Mesendoderm (in vitro differentiated cells): Measurements from ENCODE around the gene IRF5.

Source experiments
- DNase-seq: peaks from one replicate; pipeline ENCODE4 v3.0.0; 2013
- H2AK5ac ChIP-seq: 2 replicates; pipeline ENCODE4 v1.6.1; 2013; ENCODE audit warnings: low read length, inconsistent platforms
- H2BK120ac ChIP-seq: 2 replicates; pipeline ENCODE4 v1.6.1; 2013; ENCODE audit warnings: low read depth, mild to moderate bottlenecking, low read length, moderate library complexity, mixed read lengths
- H2BK15ac ChIP-seq: replicated peaks from 2 replicates; pipeline ENCODE4 v1.6.1; 2013; ENCODE audit warnings: low read depth, mild to moderate bottlenecking, moderate library complexity
- H2BK5ac ChIP-seq: 2 replicates; pipeline ENCODE4 v1.6.1; 2013; ENCODE audit warnings: low read length, inconsistent platforms
- H3K18ac ChIP-seq: 2 replicates; pipeline ENCODE4 v1.6.1; 2013; ENCODE audit warnings: mild to moderate bottlenecking, low read length, mixed read lengths
- H3K23ac ChIP-seq: one replicate; pipeline ENCODE4 v1.6.1; 2013; ENCODE audit warnings: low read length
- H3K27ac ChIP-seq: 2 replicates; pipeline ENCODE4 v1.5.1; 2013; ENCODE audit warnings: low read depth, mild to moderate bottlenecking, inconsistent platforms, low read length, moderate library complexity
- H3K27me3 ChIP-seq: 2 replicates; pipeline ENCODE4 v1.6.1; 2013; ENCODE audit warnings: low read length, control low read depth, mild to moderate bottlenecking, inconsistent platforms; ENCODE audit not compliant: insufficient read depth, poor library complexity
- H3K36me3 ChIP-seq: 2 replicates; pipeline ENCODE4 v1.6.1; 2013; ENCODE audit warnings: low read length, inconsistent platforms; ENCODE audit not compliant: control insufficient read depth, insufficient read depth
- H3K4ac ChIP-seq: one replicate; pipeline ENCODE4 v1.6.1; 2013; ENCODE audit warnings: low read depth, mild to moderate bottlenecking, low read length, moderate library complexity
- H3K4me1 ChIP-seq: 2 replicates; pipeline ENCODE4 v1.6.1; 2013; ENCODE audit warnings: low read depth, low read length, inconsistent platforms; ENCODE audit not compliant: control insufficient read depth
- H3K4me2 ChIP-seq: 2 replicates; pipeline ENCODE4 v1.6.1; 2013; ENCODE audit warnings: low read length
- H3K4me3 ChIP-seq: 2 replicates; pipeline ENCODE4 v1.5.1; 2013; ENCODE audit warnings: mild to moderate bottlenecking, low read length
- H3K56ac ChIP-seq: one replicate; pipeline ENCODE4 v1.6.1; 2013; ENCODE audit warnings: low read length
- H3K79me1 ChIP-seq: 2 replicates; pipeline ENCODE4 v1.6.1; 2013; ENCODE audit warnings: low read length, inconsistent platforms
- H3K79me2 ChIP-seq: 2 replicates; pipeline ENCODE4 v1.6.1; 2013; ENCODE audit warnings: mild to moderate bottlenecking, low read length; ENCODE audit not compliant: control insufficient read depth, insufficient read depth
- H3K9ac ChIP-seq: 2 replicates; pipeline ENCODE4 v1.6.1; 2013; ENCODE audit warnings: low read length, inconsistent platforms
- H4K5ac ChIP-seq: one replicate; pipeline ENCODE4 v1.6.1; 2013; ENCODE audit warnings: low read length
- H4K8ac ChIP-seq: one replicate; pipeline ENCODE4 v1.6.1; 2013; ENCODE audit warnings: low read depth, mild to moderate bottlenecking, control low read depth, low read length, moderate library complexity
- WGBS: extraction: QIAGEN DNeasy Blood & Tissue Kit; methylation state at CpG from one replicate; pipeline ENCODE4 v1.1.7; 2013; ENCODE audit warnings: low lambda C conversion rate, missing lambda C conversion rate; ENCODE audit not compliant: insufficient coverage; ENCODE audit errors: extremely low coverage; 5-methylcytosine and 5-hydroxymethylcytosine counted together

Gene IRF5

GRCh38 chr7:128904381-128905197 is 33.1 kb upstream of the IRF5 start:
- no peak overlapping the region for H2BK5ac ChIP-seq
- peak; percentile 69 for DNase-seq
- H3K36me3 ChIP-seq, result no peaks in the 10 kb centered on the region
- no peaks in the 10 kb centered on the region for H3K79me2 ChIP-seq
- no peak overlapping the region for H2BK120ac ChIP-seq
- no peak overlapping the region for H3K27ac ChIP-seq
- H3K27me3 ChIP-seq, result no peaks in the 10 kb centered on the region
- no peak overlapping the region for H3K4me2 ChIP-seq
- H4K5ac ChIP-seq, result no peak overlapping the region
- H4K8ac ChIP-seq, result no peak overlapping the region
- no peak overlapping the region for H2AK5ac ChIP-seq
- no peak overlapping the region for H2BK15ac ChIP-seq
- H3K4ac ChIP-seq, result no peak overlapping the region
- no peak overlapping the region for H3K18ac ChIP-seq
- no peak overlapping the region for H3K23ac ChIP-seq
- H3K4me3 ChIP-seq, result no peak overlapping the region
- WGBS, result no CpG with 5 or more reads among the region's 8 CpGs
- peaks cover 4% of the 10 kb centered on the region for H3K4me1 ChIP-seq
- no peak overlapping the region for H3K9ac ChIP-seq
- H3K56ac ChIP-seq, result no peak overlapping the region
- H3K79me1 ChIP-seq, result no peaks in the 10 kb centered on the region

GRCh38 chr7:128906001-128906765 is 31.5 kb upstream of the IRF5 start:
- H3K9ac ChIP-seq, result no peak overlapping the region
- no peaks in the 10 kb centered on the region for H3K79me2 ChIP-seq
- DNase-seq, result no peak
- WGBS, result no CpG with 5 or more reads among the region's 5 CpGs
- H2BK5ac ChIP-seq, result no peak overlapping the region
- H3K27ac ChIP-seq, result no peak overlapping the region
- H3K27me3 ChIP-seq, result no peaks in the 10 kb centered on the region
- H3K56ac ChIP-seq, result no peak overlapping the region
- H2AK5ac ChIP-seq, result no peak overlapping the region
- H3K4me2 ChIP-seq, result no peak overlapping the region
- no peak overlapping the region for H4K5ac ChIP-seq
- H3K18ac ChIP-seq, result no peak overlapping the region
- H2BK120ac ChIP-seq, result no peak overlapping the region
- H3K79me1 ChIP-seq, result no peaks in the 10 kb centered on the region
- H2BK15ac ChIP-seq, result no peak overlapping the region
- no peak overlapping the region for H3K4me3 ChIP-seq
- H3K4ac ChIP-seq, result no peak overlapping the region
- peaks cover 6% of the 10 kb centered on the region for H3K4me1 ChIP-seq
- no peak overlapping the region for H4K8ac ChIP-seq
- no peaks in the 10 kb centered on the region for H3K36me3 ChIP-seq
- H3K23ac ChIP-seq, result no peak overlapping the region

GRCh38 chr7:128906766-128907559 is 30.8 kb upstream of the IRF5 start:
- H2BK5ac ChIP-seq, result no peak overlapping the region
- no CpG with 5 or more reads among the region's 19 CpGs for WGBS
- H3K36me3 ChIP-seq, result no peaks in the 10 kb centered on the region
- no peak overlapping the region for H3K18ac ChIP-seq
- no peak overlapping the region for H3K4me2 ChIP-seq
- no peak overlapping the region for H2BK120ac ChIP-seq
- no peak for DNase-seq
- H3K79me2 ChIP-seq, result no peaks in the 10 kb centered on the region
- H3K27ac ChIP-seq, result no peak overlapping the region
- H2AK5ac ChIP-seq, result no peak overlapping the region
- no peak overlapping the region for H3K9ac ChIP-seq
- H3K27me3 ChIP-seq, result no peaks in the 10 kb centered on the region
- H4K8ac ChIP-seq, result no peak overlapping the region
- H3K79me1 ChIP-seq, result no peaks in the 10 kb centered on the region
- H4K5ac ChIP-seq, result no peak overlapping the region
- H3K4me1 ChIP-seq, result peaks cover 10% of the 10 kb centered on the region
- no peak overlapping the region for H3K4ac ChIP-seq
- no peak overlapping the region for H3K23ac ChIP-seq
- no peak overlapping the region for H3K4me3 ChIP-seq
- H2BK15ac ChIP-seq, result no peak overlapping the region
- no peak overlapping the region for H3K56ac ChIP-seq

GRCh38 chr7:128908750-128909624 is 28.7 kb upstream of the IRF5 start:
- H3K56ac ChIP-seq, result peak overlapping the region; percentile 93
- H2AK5ac ChIP-seq, result no peak overlapping the region
- H2BK5ac ChIP-seq, result no peak overlapping the region
- H3K4me1 ChIP-seq, result peaks cover 12% of the 10 kb centered on the region
- no peaks in the 10 kb centered on the region for H3K79me2 ChIP-seq
- no peak overlapping the region for H3K27ac ChIP-seq
- no CpG with 5 or more reads among the region's 6 CpGs for WGBS
- H4K5ac ChIP-seq, result no peak overlapping the region
- no peak overlapping the region for H2BK120ac ChIP-seq
- peak overlapping the region; percentile 44 for H3K4me3 ChIP-seq
- no peak overlapping the region for H3K23ac ChIP-seq
- no peak overlapping the region for H4K8ac ChIP-seq
- DNase-seq, result no peak
- no peaks in the 10 kb centered on the region for H3K79me1 ChIP-seq
- no peak overlapping the region for H2BK15ac ChIP-seq
- no peak overlapping the region for H3K18ac ChIP-seq
- peak overlapping the region; percentile 98 for H3K4me2 ChIP-seq
- H3K9ac ChIP-seq, result peak overlapping the region; percentile 86
- no peaks in the 10 kb centered on the region for H3K27me3 ChIP-seq
- H3K4ac ChIP-seq, result no peak overlapping the region
- H3K36me3 ChIP-seq, result no peaks in the 10 kb centered on the region
